C4-2B (cell line): ENCODE results near the gene ITGB2.

Source experiments
- H3K27ac ChIP-seq: fragments of 450-650 bp; 2 replicates; pipeline ENCODE4 v1.5.1; 2017
- ZFX ChIP-seq: fragments of 450-650 bp; IDR thresholded peaks from 2 replicates; pipeline ENCODE4 v1.6.1; 2017
- TF ChIP-seq, protein P1 (sequence below): fragments of 450-650 bp; conservative IDR thresholded peaks from 2 replicates; pipeline ENCODE4 v1.5.1; 2017; ENCODE audit warnings: mild to moderate bottlenecking

Gene ITGB2

DNA sequence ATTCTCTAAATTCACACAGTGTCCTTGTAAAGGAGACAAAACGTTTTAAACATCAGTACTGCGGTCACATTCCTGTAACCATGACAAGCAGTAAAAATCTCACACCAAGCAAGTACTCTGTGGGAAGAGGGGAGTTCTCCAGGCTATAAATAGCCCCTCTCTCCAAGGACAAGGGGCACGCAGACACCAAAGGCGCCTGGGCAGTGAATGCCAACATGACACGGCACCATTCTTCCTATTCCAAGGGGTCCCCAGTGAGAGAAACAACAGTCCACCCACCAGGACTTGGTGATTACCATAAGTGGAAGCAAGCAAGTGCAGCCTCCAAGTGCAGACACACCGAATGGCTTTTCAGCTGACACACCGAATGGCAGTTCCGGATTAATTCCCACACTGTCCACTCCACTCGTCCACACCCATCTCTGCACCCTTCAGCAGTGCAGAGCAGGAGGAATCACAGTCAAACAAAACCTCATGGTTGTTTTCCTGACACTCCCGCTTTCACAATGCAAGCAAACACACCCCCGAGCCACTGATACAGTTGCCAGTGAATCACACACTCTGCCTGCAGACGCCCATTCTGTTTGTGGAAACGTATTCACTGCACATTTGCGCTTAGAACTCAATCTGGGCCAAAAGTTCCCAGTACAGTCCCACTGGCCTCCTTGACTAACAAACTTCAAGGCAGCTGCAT is 49.0 kb downstream of the ITGB2 start:
- H3K27ac ChIP-seq = peak overlapping the region; percentile 88
- no peak for TF ChIP-seq ZFX
- TF ChIP-seq, protein P1, sequence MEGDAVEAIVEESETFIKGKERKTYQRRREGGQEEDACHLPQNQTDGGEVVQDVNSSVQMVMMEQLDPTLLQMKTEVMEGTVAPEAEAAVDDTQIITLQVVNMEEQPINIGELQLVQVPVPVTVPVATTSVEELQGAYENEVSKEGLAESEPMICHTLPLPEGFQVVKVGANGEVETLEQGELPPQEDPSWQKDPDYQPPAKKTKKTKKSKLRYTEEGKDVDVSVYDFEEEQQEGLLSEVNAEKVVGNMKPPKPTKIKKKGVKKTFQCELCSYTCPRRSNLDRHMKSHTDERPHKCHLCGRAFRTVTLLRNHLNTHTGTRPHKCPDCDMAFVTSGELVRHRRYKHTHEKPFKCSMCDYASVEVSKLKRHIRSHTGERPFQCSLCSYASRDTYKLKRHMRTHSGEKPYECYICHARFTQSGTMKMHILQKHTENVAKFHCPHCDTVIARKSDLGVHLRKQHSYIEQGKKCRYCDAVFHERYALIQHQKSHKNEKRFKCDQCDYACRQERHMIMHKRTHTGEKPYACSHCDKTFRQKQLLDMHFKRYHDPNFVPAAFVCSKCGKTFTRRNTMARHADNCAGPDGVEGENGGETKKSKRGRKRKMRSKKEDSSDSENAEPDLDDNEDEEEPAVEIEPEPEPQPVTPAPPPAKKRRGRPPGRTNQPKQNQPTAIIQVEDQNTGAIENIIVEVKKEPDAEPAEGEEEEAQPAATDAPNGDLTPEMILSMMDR = no peak

DNA sequence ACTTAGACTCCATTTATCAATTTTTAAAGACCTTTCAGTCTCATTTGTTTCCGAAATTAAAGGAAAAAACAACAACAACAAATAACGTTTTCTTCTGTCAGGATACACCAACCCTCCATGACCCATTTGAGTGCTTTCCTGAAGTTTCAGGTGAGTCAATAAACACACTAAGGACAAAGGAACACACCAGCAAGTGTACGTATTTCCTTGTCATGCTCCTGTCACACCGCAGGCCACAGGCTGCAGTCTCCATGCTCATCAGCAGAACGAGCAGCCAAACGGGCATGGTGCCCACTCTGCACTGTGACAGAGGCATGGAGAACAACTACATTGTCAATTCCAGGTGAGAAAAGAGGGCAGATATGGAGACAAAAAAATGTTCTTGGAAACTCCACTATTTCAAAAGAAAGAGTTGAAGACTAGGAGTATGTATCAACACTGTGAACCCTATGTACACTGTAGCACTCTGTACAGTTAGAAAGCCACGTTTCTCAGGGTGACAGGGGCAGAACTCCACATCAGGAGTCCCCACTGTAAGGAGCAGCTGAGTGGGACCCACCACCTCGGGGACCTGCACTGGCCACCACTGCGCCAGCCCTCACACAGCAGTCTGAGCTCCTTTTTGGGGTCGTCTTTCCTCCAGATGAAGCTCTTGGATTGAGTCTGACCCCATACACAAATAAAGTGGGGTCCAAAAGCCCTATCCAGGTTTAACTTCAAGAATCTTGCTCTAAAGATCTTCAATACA is 49.8 kb downstream of the ITGB2 start:
- H3K27ac ChIP-seq = peak overlapping the region; percentile 88
- TF ChIP-seq, protein P1 = no peak

DNA sequence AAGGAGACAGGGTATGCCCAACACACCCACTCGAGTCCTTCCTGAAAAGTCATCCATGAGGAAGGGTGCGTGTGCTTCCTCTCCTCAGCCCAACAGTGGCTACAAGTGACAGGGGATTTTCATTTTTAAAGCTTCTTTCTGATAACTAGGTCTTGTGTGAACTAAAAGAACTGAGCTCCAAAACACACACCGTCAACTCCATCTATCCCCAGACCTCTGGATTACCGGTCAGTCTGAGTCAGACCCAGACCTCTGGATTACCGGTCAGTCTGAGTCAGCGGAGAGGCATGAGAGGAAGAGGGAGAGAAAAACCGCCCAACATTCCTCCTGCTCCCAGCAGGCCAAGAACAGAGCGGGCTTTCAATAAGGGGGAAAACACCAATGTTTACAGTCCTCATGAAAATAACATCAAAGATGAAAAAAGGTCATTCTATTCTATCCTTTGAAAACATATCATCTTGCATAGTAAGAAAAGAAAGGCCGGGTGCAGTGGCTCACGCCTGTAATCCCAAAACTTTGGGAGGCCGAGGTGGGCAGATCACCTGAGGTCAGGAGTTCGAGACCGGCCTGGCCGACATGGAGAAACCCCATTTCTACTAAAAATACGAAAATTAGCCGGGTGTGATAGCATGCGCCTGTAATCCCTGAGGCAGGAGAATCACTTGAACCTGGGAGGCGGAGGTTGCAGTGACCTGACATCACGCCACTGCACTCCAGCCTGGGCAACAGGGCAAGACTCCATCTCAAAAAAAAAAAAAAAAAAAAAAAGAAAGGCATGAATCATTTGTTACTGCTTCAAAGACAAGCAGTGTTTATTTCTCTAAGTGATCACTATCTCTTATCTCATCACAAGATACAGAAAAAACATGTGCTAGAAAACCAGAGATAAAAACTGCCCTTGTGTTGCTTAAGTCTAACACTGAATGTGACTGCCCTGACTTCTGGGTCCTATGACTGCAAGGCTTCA is 50.6 kb downstream of the ITGB2 start:
- peak overlapping the region; percentile 88 for H3K27ac ChIP-seq
- TF ChIP-seq, protein P1 = no peak
- no peak for TF ChIP-seq ZFX

DNA sequence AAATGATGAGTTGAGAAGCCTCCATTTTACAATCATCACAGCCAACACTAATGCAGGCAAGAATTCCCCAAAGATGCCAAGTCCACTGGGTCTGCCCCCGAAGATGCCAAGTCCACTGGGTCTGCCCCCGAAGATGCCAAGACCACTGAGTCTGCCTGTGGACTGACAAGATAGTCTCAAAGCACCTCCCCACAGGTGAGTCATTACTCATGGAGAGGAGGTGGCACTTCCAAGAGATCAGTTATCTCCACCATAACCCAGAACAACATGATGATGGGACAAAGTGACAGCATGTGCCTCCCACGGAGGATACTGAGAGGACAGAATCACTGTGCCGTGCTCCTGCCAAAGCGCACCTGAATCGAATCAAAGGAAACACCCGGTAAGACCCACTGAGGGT is 52.0 kb downstream of the ITGB2 start:
- no peak overlapping the region for H3K27ac ChIP-seq
- TF ChIP-seq, protein P1 = no peak
- TF ChIP-seq ZFX = no peak

DNA sequence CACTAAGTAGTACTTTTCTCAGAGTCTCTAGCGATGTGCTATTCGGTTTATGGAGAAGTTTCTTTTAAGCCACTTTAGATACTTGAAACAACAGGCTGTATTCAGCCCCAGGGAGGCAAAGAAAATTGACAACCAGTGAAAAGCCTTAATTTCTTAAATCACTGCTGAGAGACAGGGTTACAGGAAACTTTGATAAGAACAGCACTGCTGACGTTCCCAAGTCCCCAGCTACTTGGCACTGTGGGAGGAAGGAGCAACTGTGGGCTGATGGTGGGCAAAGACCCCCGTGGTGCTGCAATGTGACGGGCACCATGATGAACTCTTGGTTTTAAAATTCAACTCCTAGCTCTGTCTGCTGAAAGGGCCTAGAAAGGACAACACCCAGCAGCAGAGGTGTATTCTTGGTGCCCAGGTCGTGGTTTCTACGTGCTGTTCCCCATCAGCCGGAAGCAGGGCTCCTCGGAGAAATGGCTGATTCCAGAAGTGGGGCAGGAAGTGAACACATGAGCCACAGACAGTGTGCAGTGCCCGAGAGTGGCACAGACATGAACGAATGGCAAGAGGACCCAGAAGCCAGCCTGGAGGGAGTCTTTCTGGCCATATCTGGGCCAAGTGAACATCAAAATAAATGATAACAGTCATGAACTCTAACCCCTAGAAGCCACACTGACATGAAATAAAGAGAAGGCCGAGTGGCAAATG is 52.5 kb downstream of the ITGB2 start:
- TF ChIP-seq, protein P1 = no peak
- TF ChIP-seq ZFX = no peak
- H3K27ac ChIP-seq = no peak overlapping the region

DNA sequence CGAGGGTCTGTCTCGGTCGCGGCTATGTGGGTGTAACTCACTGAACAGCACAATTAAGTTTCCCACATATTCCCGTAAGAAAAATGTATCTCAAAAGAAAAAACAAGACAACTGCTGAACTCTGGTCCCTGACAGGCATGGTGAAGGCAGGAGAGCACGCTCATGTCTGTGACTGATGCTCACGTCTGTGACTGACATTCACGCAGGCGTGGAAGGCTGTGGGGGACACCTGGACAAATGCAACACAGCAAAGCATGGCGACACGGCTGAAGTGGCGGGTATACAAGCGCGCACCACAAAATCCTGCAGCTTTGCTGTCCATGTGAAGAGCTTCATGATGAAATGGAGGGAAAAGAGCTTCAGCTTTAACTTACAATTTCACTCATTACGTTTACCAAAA is 53.2 kb downstream of the ITGB2 start:
- no peak for TF ChIP-seq ZFX
- TF ChIP-seq, protein P1 = no peak
- no peak overlapping the region for H3K27ac ChIP-seq
